Measurements from ENCODE around the gene DLX2. TPM values are rescaled to one million over a fixed set of nuclear protein-coding genes. Genes with fewer than 3 reads are reported as not detected.
"Not testable (repeated sequence)": the region's sequence is repeated elsewhere in the genome, so short reads cannot be mapped to it uniquely, and the experiment has no call there.

DLX2 gene
- total RNA-seq, 3 donors from 2014 or later (not counting 1 experiment from before 2014, with no cell fraction given), result 0.55 to 0.84 (median 0.78) TPM

GRCh38 chr2:172072303-172072702 lies 30.4 kb downstream of the DLX2 start:
- H3K27ac ChIP-seq (ENCODE audit: low read length), result no peak overlapping the region
- Mint-ChIP-seq H3K9me3 (no peaks in the 10 kb centered on the region), H3K4me1 (no peaks in the 10 kb centered on the region), H3K36me3 (peaks cover 7% of the 10 kb centered on the region), H3K4me3 (no peak overlapping the region), H3K27me3 (ENCODE audit: low read depth in 2 of 2) (peaks cover 22 to 60% of the 10 kb centered on the region in 2 donors), H3K27ac (no peak overlapping the region)
- intact Hi-C loops (cut with micrococcal nuclease), result no loop called here
- WGBS (ENCODE audit: insufficient coverage), result 98% methylated on average over 3 of the region's 3 CpGs
- H3K4me1 ChIP-seq (ENCODE audit: control insufficient read depth, insufficient read depth, low read length), result no peaks in the 10 kb centered on the region
- no peaks in the 10 kb centered on the region for H3K36me3 ChIP-seq (ENCODE audit: control insufficient read depth, insufficient read depth, low read length)
- TF ChIP-seq CTCF (IDR thresholded peaks at IDR 0.05), result no peak
- no peaks in the 10 kb centered on the region for H3K9me3 ChIP-seq (ENCODE audit: control insufficient read depth, insufficient read depth, low read length)
- H3K4me3 ChIP-seq (ENCODE audit: low read length), result no peak overlapping the region
- DNase-seq (no peak), ATAC-seq (no peak)
- H3K27me3 ChIP-seq (ENCODE audit: control insufficient read depth, insufficient read depth, low read length), result peaks cover 12% of the 10 kb centered on the region

- no peaks in the 10 kb centered on the region for H3K4me1 Mint-ChIP-seq
- H3K4me1 ChIP-seq (ENCODE audit: control insufficient read depth, insufficient read depth, low read length), result no peaks in the 10 kb centered on the region
- peaks cover 4% of the 10 kb centered on the region for H3K27me3 ChIP-seq (ENCODE audit: control insufficient read depth, insufficient read depth, low read length)
- H3K9me3 ChIP-seq (ENCODE audit: control insufficient read depth, insufficient read depth, low read length), result no peaks in the 10 kb centered on the region
- H3K4me3 ChIP-seq (ENCODE audit: low read length), result no peak overlapping the region
- no peak for TF ChIP-seq CTCF (IDR thresholded peaks at IDR 0.05)
- intact Hi-C loops (cut with micrococcal nuclease), result no loop called here
- no peak overlapping the region for H3K27ac Mint-ChIP-seq
- no peaks in the 10 kb centered on the region for H3K36me3 ChIP-seq (ENCODE audit: control insufficient read depth, insufficient read depth, low read length)
- H3K9me3 Mint-ChIP-seq, result no peaks in the 10 kb centered on the region
- H3K27ac ChIP-seq (ENCODE audit: low read length), result no peak overlapping the region
- WGBS (ENCODE audit: insufficient coverage), result 81% methylated on average over 1 of the region's 1 CpG
- no peak for ATAC-seq
- DNase-seq, result no peak
- H3K36me3 Mint-ChIP-seq, result peaks cover 7% of the 10 kb centered on the region
- H3K4me3 Mint-ChIP-seq, result no peak overlapping the region
- H3K27me3 Mint-ChIP-seq (ENCODE audit: low read depth in 2 of 2), result peaks cover 15 to 47% of the 10 kb centered on the region in 2 donors
Observed at GRCh38 chr2:172070936-172071335, 31.8 kb downstream of the DLX2 start.

- WGBS (ENCODE audit: insufficient coverage), result 100% methylated on average over 2 of the region's 4 CpGs
- ATAC-seq; H3K9me3 Mint-ChIP-seq; H3K4me1 ChIP-seq (ENCODE audit: control insufficient read depth, insufficient read depth, low read length); H3K27me3 ChIP-seq (ENCODE audit: control insufficient read depth, insufficient read depth, low read length); intact Hi-C loops (cut with micrococcal nuclease); H3K36me3 Mint-ChIP-seq; H3K27ac ChIP-seq (ENCODE audit: low read length); H3K4me3 Mint-ChIP-seq; DNase-seq; H3K9me3 ChIP-seq (ENCODE audit: control insufficient read depth, insufficient read depth, low read length); H3K4me3 ChIP-seq (ENCODE audit: low read length); H3K27ac Mint-ChIP-seq; H3K36me3 ChIP-seq (ENCODE audit: control insufficient read depth, insufficient read depth, low read length); H3K4me1 Mint-ChIP-seq: not testable (repeated sequence)
- H3K27me3 Mint-ChIP-seq (ENCODE audit: low read depth in 2 of 2), result peaks cover 8 to 32% of the 10 kb centered on the region in 2 donors
Observed at GRCh38 chr2:172067905-172068304, 34.8 kb downstream of the DLX2 start.

GRCh38 chr2:172066394-172066886 lies 36.3 kb downstream of the DLX2 start:
- no peaks in the 10 kb centered on the region for H3K9me3 ChIP-seq (ENCODE audit: control insufficient read depth, insufficient read depth, low read length)
- Mint-ChIP-seq H3K27me3 (ENCODE audit: low read depth in 2 of 2) (peaks cover 4 to 26% of the 10 kb centered on the region in 2 donors), H3K4me1 (no peaks in the 10 kb centered on the region), H3K9me3 (no peaks in the 10 kb centered on the region), H3K36me3 (no peaks in the 10 kb centered on the region), H3K4me3 (no peak overlapping the region), H3K27ac (no peak overlapping the region)
- H3K27me3 ChIP-seq (ENCODE audit: control insufficient read depth, insufficient read depth, low read length), result no peaks in the 10 kb centered on the region
- ATAC-seq, result no peak
- no peak for TF ChIP-seq CTCF (IDR thresholded peaks at IDR 0.05)
- no peaks in the 10 kb centered on the region for H3K4me1 ChIP-seq (ENCODE audit: control insufficient read depth, insufficient read depth, low read length)
- H3K36me3 ChIP-seq (ENCODE audit: control insufficient read depth, insufficient read depth, low read length), result no peaks in the 10 kb centered on the region
- H3K27ac ChIP-seq (ENCODE audit: low read length), result no peak overlapping the region
- H3K4me3 ChIP-seq (ENCODE audit: low read length), result no peak overlapping the region
- no peak for DNase-seq
- 93% methylated on average over 4 of the region's 4 CpGs for WGBS (ENCODE audit: insufficient coverage)
- intact Hi-C loops (cut with micrococcal nuclease), result no loop called here
